ENCODE results near the gene SEC24D.

SEC24D gene

GRCh38 chr4:118676128-118676527, 159.8 kb downstream of the SEC24D start:
- H3K4me3 ChIP-seq (ENCODE audit: low read depth, low read length), result no peak overlapping the region
- DNase-seq (ENCODE audit: low read depth), result no peak
